Endothelial cell of umbilical vein (primary cell): ENCODE measurements around the gene TREH. TPM values are rescaled to one million over a fixed set of nuclear protein-coding genes. Genes with fewer than 3 reads are reported as not detected.

Experiments used
- BruUV-seq: library from RNA; stranded (reverse); fragments of 400-500 nt; replicated peaks from 2 replicates; lab custom pipeline; 2021; lab: Mats Ljungman, UMichigan
- CTCF ChIA-PET: fragments of 300-600, 350-600 bp; sonication (Branson Sonifier 250); formaldehyde crosslinking; loops from one replicate; lab custom pipeline; 2021; ENCODE audit warnings: antibody characterized with exemption, inconsistent platforms; lab: Charles Lee
- POLR2A ChIA-PET: fragments of 300-600, 350-600 bp; sonication (Branson Sonifier 250); formaldehyde crosslinking; loops from one replicate; lab custom pipeline; 2021; ENCODE audit warnings: antibody characterized with exemption, inconsistent platforms; lab: Charles Lee
- DNase-seq: peaks from one replicate; pipeline ENCODE4 v3.0.0-alpha.2; 2011; ENCODE audit warnings: low read depth, low spot score
- FAIRE-seq: peaks from 2 replicates; lab custom pipeline; 2011; peaks lifted over from hg19 to GRCh38; lab: Jason Lieb, UNC
- H2AFZ ChIP-seq: 2 replicates; pipeline ENCODE4 v1.6.0; 2012; ENCODE audit warnings: low read depth, low read length, control low read depth, inconsistent platforms
- H3K27ac ChIP-seq: 2 replicates; pipeline ENCODE4 v1.5.1; 2011; ENCODE audit warnings: low read depth, mild to moderate bottlenecking, control low read depth, low read length, moderate library complexity; ENCODE audit not compliant: insufficient read depth
- H3K27me3 ChIP-seq, 2 experiments: 2 replicates each; pipeline versions ENCODE4 v1.6.0 to v1.6.1; 2011; ENCODE audit warnings: low read length in 2 of 2, mixed read lengths in 1 of 2; ENCODE audit not compliant: control insufficient read depth in 2 of 2, insufficient read depth in 2 of 2
- H3K36me3 ChIP-seq, 2 experiments: 2 replicates in 1 of 2; 3 replicates in 1 of 2; pipeline ENCODE4 v1.5.1; 2011; ENCODE audit warnings: low read length in 2 of 2, mild to moderate bottlenecking in 1 of 2, moderate library complexity in 1 of 2; ENCODE audit not compliant: control insufficient read depth in 2 of 2, insufficient read depth in 2 of 2; ENCODE audit errors: extremely low read depth in 1 of 2
- H3K4me1 ChIP-seq: 3 replicates; pipeline ENCODE4 v1.5.1; 2011; ENCODE audit warnings: mild to moderate bottlenecking, low read length; ENCODE audit not compliant: control insufficient read depth, insufficient read depth; ENCODE audit errors: extremely low read depth
- H3K4me2 ChIP-seq: 2 replicates; pipeline ENCODE4 v1.6.1; 2011; ENCODE audit warnings: low read length, control low read depth, mixed read lengths; ENCODE audit not compliant: insufficient read depth
- H3K4me3 ChIP-seq, 3 experiments: fragments of 200-600 bp in 1 of 3; sonication (generic), shearing (Covaris generic) in 1 of 3; replicated peaks in 1 of 3; 2 replicates each; pipeline ENCODE4 v1.5.1; 2011 to 2016; ENCODE audit warnings: control low read depth in 3 of 3, low read length in 3 of 3, mild to moderate bottlenecking in 2 of 3, inconsistent platforms in 1 of 3, low read depth in 1 of 3, moderate library complexity in 1 of 3; ENCODE audit not compliant: insufficient read depth in 1 of 3
- H3K79me2 ChIP-seq: 2 replicates; pipeline ENCODE4 v1.6.0; 2012; ENCODE audit warnings: low read length, inconsistent platforms; ENCODE audit not compliant: control insufficient read depth, insufficient read depth
- H3K9ac ChIP-seq: replicated peaks from 2 replicates; pipeline ENCODE3; 2011; ENCODE audit warnings: low read length, control low read depth; ENCODE audit not compliant: insufficient read depth; ENCODE audit errors: extremely low read depth
- H3K9me1 ChIP-seq: replicated peaks from 3 replicates; pipeline ENCODE4 v1.6.0; 2011; ENCODE audit warnings: mild to moderate bottlenecking, low read length; ENCODE audit not compliant: control insufficient read depth, insufficient read depth; ENCODE audit errors: extremely low read depth
- H3K9me3 ChIP-seq: replicated peaks from 2 replicates; pipeline ENCODE4 v1.5.1; 2012; ENCODE audit warnings: low read length, inconsistent platforms; ENCODE audit not compliant: control insufficient read depth, insufficient read depth
- H4K20me1 ChIP-seq: replicated peaks from 2 replicates; pipeline ENCODE3; 2011; ENCODE audit warnings: mild to moderate bottlenecking, low read length; ENCODE audit not compliant: control insufficient read depth, insufficient read depth; ENCODE audit errors: extremely low read depth
- FOS ChIP-seq: IDR thresholded peaks from 2 replicates; pipeline ENCODE4 v1.6.1; 2011; ENCODE audit warnings: mild to moderate bottlenecking, low read length, moderate library complexity, borderline replicate concordance; ENCODE audit not compliant: insufficient read depth
- POLR2A ChIP-seq: IDR thresholded peaks from 2 replicates; pipeline ENCODE4 v1.6.1; 2012; ENCODE audit warnings: low read depth, mild to moderate bottlenecking, control low read depth, low read length
- dilution Hi-C: fragments of 300-500 bp; cut with MboI; formaldehyde crosslinking; loops from one replicate; pipeline ENCODE4 v1.15.0; 2019; ENCODE audit warnings: low sequenced_read_pairs; ENCODE audit not compliant: extremely low pct_ligation_motif_present
- intact Hi-C: fragments of 100-400 bp; cut with micrococcal nuclease; formaldehyde crosslinking; loops from one replicate; pipeline ENCODE4 v1.10.0; 2022
- polyA plus RNA-seq, 4 experiments: library from polyadenylated mRNA; depleted of rRNA in 3 of 4; stranded (reverse) in 3 of 4; unstranded in 1 of 4; fragments of >200 nt; gene quantifications; 2 replicates each; pipeline versions ENCODE4 v1.2.1 to v1.2.3, GENCODE V29; 2011 to 2012; ENCODE audit warnings: missing spikeins in 1 of 4
- total RNA-seq: library from RNA; stranded (reverse); gene quantifications from 2 replicates; pipeline ENCODE4 v1.2.3, GENCODE V29; 2021
- TF ChIP-seq, protein P1 (sequence below), 2 donors: IDR thresholded peaks; 1 replicate in 1 of 2; 2 replicates in 1 of 2; pipeline ENCODE4 v1.5.1; 2011; ENCODE audit warnings: low read length in 2 of 2, mild to moderate bottlenecking in 2 of 2, moderate library complexity in 2 of 2, control low read depth in 1 of 2, inconsistent platforms in 1 of 2, low read depth in 1 of 2; ENCODE audit not compliant: insufficient read depth in 1 of 2; ENCODE audit errors: extremely low read depth in 1 of 2

Gene TREH
- total and polyA plus RNA-seq, 2 donors (not counting 3 experiments of a cell fraction or from before 2014, with no cell fraction given), result not detected

DNA sequence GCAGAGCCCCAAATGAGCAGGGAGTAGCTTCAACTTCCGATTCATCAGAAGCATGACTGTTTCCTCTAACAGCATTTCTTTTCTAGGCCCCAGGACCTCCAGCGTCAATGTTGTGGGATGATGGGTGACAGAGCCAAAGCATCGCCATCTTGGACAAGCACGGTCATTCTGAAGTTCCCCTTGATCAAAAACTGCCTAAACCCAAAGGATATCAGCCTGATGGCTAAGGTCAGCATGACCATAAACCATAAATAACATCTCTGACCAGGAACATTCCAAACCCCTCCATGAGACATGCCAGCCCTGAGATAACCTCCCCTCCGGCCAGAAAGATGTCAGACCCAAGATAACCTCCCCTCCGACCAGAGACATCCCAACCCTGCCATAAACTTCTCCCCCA lies 28.8 kb upstream of the TREH start:
- Histone ChIP-seq H3K4me2 (no peak overlapping the region), H3K27me3 (peaks cover 3 to 5% of the 10 kb centered on the region in 2 experiments), H3K9ac (no peak overlapping the region), H2AFZ (no peak overlapping the region), H3K27ac (no peak overlapping the region), H3K4me3 (no peak overlapping the region), H3K9me1 (no peaks in the 10 kb centered on the region), H3K36me3 (no peaks in the 10 kb centered on the region), H3K9me3 (no peaks in the 10 kb centered on the region), H3K79me2 (no peaks in the 10 kb centered on the region), H3K4me1 (no peaks in the 10 kb centered on the region), H4K20me1 (no peaks in the 10 kb centered on the region)
- BruUV-seq, result no TSS peak
- TF ChIP-seq FOS, result no peak
- dilution Hi-C loops, result no loop called here
- CTCF ChIA-PET, result no interaction called here
- FAIRE-seq (no peak), DNase-seq (no peak)
- POLR2A ChIA-PET, result no interaction called here
- intact Hi-C loops, result no loop called here

DNA sequence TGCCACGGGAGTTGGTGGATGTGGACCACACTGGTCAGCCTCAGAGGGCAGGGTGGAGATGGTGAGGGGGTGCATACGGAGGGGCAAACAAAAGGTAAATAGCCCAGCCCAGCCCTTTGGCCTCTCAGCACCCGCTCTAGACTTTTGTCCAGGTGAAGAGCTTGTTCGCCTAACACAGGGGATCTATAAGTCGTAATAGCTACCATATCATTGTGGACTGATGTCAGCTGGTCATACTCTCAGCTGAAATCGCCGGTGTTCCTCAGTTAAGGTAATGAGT lies 27.0 kb upstream of the TREH start:
- POLR2A ChIA-PET, result no interaction called here
- H3K27me3 ChIP-seq, result peaks cover 3 to 5% of the 10 kb centered on the region in 2 experiments
- no peaks in the 10 kb centered on the region for H3K9me3 ChIP-seq
- no peak overlapping the region for H3K9ac ChIP-seq
- no peaks in the 10 kb centered on the region for H4K20me1 ChIP-seq
- no peak overlapping the region for H3K4me3 ChIP-seq
- no peaks in the 10 kb centered on the region for H3K4me1 ChIP-seq
- CTCF ChIA-PET, result no interaction called here
- H3K4me2 ChIP-seq, result no peak overlapping the region
- no peak overlapping the region for H2AFZ ChIP-seq
- BruUV-seq, result no TSS peak
- FAIRE-seq (no peak), DNase-seq (no peak)
- dilution Hi-C loops, result no loop called here
- H3K36me3 ChIP-seq, result no peaks in the 10 kb centered on the region
- no peaks in the 10 kb centered on the region for H3K9me1 ChIP-seq
- intact Hi-C loops, result no loop called here
- H3K27ac ChIP-seq, result no peak overlapping the region
- H3K79me2 ChIP-seq, result no peaks in the 10 kb centered on the region
- no peak for TF ChIP-seq POLR2A
- TF ChIP-seq, protein P1, sequence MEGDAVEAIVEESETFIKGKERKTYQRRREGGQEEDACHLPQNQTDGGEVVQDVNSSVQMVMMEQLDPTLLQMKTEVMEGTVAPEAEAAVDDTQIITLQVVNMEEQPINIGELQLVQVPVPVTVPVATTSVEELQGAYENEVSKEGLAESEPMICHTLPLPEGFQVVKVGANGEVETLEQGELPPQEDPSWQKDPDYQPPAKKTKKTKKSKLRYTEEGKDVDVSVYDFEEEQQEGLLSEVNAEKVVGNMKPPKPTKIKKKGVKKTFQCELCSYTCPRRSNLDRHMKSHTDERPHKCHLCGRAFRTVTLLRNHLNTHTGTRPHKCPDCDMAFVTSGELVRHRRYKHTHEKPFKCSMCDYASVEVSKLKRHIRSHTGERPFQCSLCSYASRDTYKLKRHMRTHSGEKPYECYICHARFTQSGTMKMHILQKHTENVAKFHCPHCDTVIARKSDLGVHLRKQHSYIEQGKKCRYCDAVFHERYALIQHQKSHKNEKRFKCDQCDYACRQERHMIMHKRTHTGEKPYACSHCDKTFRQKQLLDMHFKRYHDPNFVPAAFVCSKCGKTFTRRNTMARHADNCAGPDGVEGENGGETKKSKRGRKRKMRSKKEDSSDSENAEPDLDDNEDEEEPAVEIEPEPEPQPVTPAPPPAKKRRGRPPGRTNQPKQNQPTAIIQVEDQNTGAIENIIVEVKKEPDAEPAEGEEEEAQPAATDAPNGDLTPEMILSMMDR (IDR thresholded peaks at IDR 0.05; ENCODE audit: extremely low read depth in 1 of 2, insufficient read depth in 1 of 2, low read depth in 1 of 2, low read length in 2 of 2), result no peak
